Fibroblast of skin of back (primary cell): Measurements from ENCODE around the gene USB1.

Experiments
- DNase-seq: peaks from one replicate; pipeline ENCODE4 v3.0.0-alpha.2; 2013

USB1 gene

GRCh38 chr16:58035356-58036170, 34.4 kb downstream of the USB1 start:
- DNase-seq = no peak

DNA sequence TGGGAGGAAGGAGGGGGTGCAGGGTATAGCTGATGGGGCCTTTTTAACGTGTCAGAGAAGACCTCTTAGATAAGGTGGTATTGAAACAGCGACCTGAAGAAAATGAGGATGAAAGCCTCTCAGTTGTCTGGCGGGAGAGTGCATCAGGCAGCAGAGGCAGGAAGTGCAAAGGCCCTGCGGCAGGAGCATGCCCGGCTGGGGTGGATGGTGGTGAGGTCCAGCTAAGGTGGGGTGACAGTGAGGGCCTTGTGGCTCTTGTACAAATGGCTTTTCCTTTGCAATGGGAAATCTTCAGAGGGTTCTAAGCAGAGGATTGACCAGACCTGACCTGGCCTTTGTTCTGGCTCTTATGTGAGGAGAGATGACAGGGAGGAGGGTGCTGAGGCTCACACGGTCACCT, 35.7 kb downstream of the USB1 start:
- no peak for DNase-seq

- no peak for DNase-seq
These were observed 36.3 kb downstream of the USB1 start for GRCh38 chr16:58037365-58038057.

GRCh38 chr16:58038219-58038641, 37.0 kb downstream of the USB1 start:
- no peak for DNase-seq

DNA sequence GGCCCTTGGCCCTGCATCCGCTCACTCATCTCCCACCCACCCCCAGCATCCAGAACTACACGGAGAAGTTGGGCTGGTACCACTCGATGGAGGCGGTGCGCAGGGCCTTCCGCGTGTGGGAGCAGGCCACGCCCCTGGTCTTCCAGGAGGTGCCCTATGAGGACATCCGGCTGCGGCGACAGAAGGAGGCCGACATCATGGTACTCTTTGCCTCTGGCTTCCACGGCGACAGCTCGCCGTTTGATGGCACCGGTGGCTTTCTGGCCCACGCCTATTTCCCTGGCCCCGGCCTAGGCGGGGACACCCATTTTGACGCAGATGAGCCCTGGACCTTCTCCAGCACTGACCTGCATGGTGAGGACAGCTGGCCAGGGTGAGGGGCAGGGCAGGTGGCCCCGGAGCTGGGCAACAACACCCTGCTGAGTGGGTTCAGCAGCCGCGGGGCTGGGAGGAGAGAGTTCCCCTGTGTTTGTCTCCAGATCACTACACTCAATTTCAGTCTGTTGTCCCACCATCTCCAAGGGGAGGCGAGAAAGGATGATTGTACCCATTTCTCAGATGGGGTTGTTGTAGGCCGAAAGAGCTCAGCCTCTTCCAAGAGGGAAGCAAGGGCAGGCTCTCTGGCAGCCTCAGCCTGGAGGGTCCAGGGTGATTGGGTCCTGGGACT, 38.8 kb downstream of the USB1 start:
- DNase-seq = no peak

DNA sequence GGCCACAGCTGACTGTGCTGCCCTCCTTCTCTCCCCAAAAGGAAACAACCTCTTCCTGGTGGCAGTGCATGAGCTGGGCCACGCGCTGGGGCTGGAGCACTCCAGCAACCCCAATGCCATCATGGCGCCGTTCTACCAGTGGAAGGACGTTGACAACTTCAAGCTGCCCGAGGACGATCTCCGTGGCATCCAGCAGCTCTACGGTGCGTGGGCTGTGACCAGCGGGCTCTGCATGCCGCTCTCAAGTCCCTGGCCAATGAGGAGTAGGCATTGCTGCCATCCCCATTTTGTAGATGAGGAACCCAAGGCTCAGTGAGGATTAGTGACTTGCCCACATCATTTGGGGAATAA, 39.3 kb downstream of the USB1 start:
- DNase-seq = no peak

DNA sequence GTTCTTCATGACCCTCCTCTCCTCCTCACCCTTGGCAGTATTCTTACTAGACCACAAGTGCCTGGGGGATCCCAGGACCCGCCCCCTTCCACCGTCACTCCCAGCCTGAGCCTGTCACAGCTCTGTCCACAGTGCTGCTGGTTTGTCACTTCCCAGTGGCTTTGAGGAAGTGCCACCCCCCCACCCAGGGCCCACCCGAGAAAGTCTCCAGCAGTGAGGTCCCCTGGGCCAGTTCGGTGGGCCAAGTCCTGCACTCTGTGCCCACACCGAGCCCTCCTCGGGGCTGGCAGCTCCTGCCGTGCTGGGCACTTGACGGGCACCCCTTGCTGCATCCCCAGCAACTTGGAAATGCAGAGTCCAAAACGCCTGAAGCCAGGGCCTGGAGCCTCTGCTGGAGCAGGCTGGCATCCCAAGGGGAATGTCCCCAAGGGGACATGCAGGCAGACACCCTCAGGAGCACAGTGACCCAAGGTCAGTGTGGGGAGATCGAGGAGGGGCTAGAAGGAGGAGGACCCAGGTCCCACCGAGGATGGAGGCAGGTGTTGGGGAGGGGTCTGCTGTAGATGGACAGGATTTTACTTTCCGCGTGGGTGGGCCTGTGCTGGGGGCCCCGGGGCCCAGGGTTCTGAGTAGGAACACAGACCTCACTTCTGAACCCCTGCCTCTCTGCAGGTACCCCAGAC, 39.9 kb downstream of the USB1 start:
- no peak for DNase-seq

GRCh38 chr16:58041628-58041955, 40.4 kb downstream of the USB1 start:
- DNase-seq = no peak

GRCh38 chr16:58042001-58042885, 41.0 kb downstream of the USB1 start:
- no peak for DNase-seq

GRCh38 chr16:58042886-58043515, 41.8 kb downstream of the USB1 start:
- DNase-seq = no peak

DNA sequence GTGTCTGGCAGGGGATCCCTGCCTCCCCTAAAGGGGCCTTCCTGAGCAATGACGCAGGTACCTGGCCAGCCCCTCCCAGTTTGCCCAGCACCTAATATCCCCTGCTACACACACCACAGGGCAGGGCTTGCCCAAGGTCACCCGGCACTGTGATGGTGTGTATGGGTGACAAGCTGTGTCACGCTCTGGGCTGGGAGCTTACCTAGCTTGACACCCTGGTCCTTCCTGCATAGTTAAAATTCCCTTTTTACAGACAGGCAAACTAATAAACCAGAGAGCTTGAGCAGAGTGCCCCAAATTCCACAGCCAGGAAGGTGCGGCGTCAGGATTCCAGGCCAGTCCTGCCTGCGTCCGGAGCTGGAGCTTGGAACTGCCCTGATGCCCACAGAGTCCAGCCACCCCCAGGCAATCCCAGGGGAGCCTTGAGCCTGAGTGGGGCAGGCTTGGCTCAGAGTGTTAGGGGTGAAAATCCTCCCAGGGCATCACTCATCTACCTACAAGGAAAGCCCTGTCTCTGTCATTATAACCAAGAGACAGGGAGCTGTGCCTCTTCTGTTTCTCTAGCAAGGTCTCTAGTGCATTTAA, 42.5 kb downstream of the USB1 start:
- DNase-seq = no peak

DNA sequence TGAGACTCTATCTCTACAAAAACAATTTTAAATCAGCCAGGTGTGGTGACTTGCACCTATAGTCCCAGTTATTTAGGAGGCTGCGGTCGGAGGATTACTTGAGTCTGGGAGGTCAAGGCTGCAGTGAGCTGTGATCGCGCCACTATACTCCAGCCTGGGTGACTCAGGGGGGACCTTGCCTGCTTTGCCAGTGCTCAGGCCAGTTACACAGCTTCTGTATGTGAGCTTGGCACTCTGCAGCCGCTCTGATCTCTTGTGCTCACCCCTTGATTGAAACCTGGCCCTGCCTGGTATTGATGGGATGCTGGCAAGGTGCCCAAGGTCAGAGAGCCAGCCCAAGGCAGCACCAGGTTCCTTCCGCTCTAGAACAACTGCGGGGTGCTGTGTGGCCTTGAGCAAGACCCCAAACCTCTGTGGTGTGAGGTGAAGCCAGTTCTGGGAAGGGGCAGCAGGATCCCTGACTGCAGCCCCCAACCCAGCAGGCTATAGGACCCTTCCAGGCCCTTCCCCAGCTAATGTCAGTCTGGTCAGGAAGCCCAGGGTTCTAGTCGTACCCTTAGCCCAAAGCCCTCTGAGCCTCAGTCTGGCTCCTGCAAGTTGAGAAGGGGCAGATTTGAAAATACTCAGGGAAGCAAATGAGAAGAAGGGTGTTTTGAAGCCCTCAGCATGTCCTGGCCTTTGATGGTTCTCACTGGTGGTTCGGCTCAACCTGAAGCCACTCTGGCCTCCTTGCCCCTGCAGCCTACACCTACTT, 43.2 kb downstream of the USB1 start:
- no peak for DNase-seq

GRCh38 chr16:58045096-58045495, 43.9 kb downstream of the USB1 start:
- no peak for DNase-seq

DNA sequence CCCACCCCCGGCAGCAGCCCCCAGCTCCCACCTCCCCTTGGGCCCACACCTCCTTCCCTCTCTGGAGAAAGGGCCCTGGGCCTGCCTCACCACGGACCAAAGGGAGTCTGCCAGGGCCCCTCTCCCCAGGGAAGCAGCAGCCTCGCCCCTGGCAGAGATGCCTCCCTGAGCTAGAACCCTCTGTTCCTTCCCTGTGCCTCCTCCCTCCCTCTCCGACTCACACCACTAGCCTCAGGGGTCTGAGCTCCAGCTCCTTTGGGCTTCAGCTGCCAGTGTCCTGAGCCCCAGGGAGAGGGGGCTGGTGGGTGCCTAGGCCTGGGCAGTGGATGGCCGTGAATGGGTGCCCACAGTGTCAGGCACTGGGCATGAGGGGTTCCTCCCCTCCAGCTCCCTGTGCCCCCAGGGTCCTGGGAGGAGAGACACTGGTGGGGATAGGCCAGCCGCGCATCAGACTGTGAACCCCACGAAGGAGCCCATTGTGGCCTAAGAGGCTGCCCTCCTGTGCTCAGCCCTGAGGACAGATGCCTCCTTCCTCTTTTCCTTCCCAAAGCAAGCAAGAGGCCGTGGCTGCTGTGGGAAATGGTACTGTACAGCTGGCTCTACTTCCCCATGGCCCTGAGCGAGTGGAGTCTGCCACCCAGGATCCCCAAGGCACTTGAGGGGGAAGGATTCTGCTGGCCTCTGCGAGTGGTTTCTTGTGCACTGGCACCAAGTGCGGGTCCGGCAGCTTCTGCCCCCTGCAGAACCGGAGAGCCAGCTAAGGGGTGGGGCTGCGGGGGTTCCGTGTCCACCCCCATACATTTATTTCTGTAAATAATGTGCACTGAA, 45.1 kb downstream of the USB1 start:
- no peak for DNase-seq

DNA sequence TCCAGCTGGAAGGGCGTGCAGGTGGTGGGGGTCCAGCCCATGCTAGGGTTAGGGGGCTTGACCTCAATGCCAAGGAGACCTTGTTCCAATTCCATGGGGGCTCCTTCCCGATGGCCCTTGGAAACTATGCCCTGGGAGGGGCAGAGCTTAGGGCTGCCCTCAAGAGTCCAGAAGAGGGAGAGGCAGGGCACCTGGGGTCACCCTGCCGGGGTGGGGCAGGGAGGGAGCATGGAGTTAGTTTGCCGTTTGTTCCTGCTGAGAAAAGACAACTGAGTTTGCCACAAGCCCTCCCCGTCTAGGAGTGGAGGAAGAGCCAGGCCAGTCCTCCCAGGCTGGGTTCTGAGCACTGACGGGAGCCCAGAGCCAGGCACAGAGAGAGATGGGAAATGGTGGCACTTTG, 45.7 kb downstream of the USB1 start:
- DNase-seq = no peak

DNA sequence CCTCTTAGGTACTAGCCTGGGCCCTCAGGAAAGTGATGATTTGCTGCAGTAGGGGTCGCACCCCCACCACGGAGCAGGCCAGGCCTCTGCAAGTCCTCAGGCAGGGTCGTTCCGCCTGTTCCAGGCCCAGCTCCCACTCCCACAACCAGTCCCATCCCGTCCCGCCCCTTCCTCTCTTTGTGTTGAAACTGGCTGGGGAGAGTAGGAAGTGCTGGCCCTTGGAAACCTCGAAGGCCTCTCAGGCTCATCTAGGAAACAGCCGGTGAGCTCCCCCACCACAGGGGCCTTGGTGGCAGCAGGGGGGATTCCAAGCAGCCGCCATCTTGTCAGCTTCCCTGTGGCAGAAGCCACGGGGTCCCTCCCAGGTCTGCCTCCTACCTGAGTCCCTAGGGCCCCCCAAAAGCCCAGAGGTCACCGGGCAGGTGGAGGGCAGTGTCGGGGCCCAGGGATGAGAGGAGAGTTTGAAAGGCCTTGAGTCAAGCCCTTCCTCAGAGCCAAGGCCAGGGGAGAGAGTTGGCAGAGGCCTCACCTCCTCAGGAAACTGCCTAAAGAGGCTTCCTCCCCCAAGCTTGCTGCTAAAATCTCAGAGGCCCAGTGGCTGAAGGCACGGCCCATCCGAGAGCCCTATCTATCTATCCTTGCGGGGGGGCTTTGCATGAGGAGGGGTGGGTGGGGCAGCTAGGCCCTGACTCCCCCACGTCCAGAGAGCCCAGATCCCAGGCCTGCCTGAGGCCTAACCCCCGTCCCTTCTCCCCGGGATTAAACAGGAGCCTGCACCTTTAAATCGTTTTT, 46.5 kb downstream of the USB1 start:
- no peak for DNase-seq

- no peak for DNase-seq
These were observed 47.5 kb downstream of the USB1 start for GRCh38 chr16:58048494-58049231.
